ENCODE measurements around the gene ELANE. TPM values are rescaled to one million over a fixed set of nuclear protein-coding genes. Genes with fewer than 3 reads are reported as not detected.
"Not testable (repeated sequence)": the region's sequence is repeated elsewhere in the genome, so short reads cannot be mapped to it uniquely, and the experiment has no call there.

The ELANE gene
- total RNA-seq, 1 donor from 2014 or later, result 0.67 TPM

- TF ChIP-seq, protein P1, sequence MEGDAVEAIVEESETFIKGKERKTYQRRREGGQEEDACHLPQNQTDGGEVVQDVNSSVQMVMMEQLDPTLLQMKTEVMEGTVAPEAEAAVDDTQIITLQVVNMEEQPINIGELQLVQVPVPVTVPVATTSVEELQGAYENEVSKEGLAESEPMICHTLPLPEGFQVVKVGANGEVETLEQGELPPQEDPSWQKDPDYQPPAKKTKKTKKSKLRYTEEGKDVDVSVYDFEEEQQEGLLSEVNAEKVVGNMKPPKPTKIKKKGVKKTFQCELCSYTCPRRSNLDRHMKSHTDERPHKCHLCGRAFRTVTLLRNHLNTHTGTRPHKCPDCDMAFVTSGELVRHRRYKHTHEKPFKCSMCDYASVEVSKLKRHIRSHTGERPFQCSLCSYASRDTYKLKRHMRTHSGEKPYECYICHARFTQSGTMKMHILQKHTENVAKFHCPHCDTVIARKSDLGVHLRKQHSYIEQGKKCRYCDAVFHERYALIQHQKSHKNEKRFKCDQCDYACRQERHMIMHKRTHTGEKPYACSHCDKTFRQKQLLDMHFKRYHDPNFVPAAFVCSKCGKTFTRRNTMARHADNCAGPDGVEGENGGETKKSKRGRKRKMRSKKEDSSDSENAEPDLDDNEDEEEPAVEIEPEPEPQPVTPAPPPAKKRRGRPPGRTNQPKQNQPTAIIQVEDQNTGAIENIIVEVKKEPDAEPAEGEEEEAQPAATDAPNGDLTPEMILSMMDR (IDR thresholded peaks at IDR 0.05; ENCODE audit: insufficient read depth, low read length, poor library complexity, severe bottlenecking), result no peak
These were observed 38.7 kb downstream of the ELANE start for GRCh38 chr19:890831-891230.

DNA sequence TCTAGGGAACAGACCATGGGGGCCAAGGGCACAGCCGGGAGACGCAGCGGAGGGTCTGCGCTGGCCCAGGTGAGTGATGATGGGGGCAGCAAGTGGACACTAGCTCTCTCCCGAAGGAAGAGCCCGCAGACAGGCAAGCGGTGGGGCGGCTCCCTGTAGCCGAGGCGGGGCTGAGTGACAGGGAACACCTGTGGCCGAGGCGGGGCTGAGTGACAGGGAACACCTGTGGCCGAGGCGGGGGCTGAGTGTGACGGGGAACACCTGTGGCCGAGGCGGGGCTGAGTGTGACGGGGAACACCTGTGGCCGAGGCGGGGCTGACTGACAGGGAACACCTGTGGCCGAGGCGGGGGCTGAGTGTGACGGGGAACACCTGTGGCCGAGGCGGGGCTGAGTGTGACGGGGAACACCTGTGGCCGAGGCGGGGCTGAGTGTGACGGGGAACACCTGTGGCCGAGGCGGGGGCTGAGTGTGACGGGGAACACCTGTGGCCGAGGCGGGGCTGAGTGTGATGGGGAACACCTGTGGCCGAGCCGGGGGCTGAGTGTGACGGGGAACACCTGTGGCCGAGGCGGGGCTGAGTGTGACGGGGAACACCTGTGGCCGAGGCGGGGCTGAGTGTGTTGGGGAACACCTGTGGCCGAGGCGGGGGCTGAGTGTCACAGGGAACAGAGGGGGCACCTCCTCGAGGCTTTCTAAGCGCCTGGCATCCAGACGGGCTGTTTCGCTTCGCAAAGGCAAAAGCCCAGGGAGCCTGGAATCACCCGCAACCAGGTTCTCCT, 39.5 kb downstream of the ELANE start:
- DNase-seq (ENCODE audit: low read depth); H3K27me3 ChIP-seq (ENCODE audit: control insufficient read depth, insufficient read depth, low read length); H3K36me3 ChIP-seq (ENCODE audit: control insufficient read depth, insufficient read depth, low read length): not testable (repeated sequence)
- H3K4me3 ChIP-seq (ENCODE audit: low read depth, low read length), result peak overlapping the region; percentile 90

More at GRCh38 chr19:890831-891230, 38.7 kb downstream of the ELANE start:
- Histone ChIP-seq H3K36me3 (ENCODE audit: control insufficient read depth, insufficient read depth, low read length) (no peaks in the 10 kb centered on the region), H3K27me3 (ENCODE audit: control insufficient read depth, insufficient read depth, low read length) (no peaks in the 10 kb centered on the region), H3K4me3 (ENCODE audit: low read depth, low read length) (no peak overlapping the region)
- no peak for DNase-seq (ENCODE audit: low read depth)

- DNase-seq (ENCODE audit: low read depth), result no peak
- peak overlapping the region; percentile 90 for H3K4me3 ChIP-seq (ENCODE audit: low read depth, low read length)
- peaks cover under 1% of the 10 kb centered on the region for H3K36me3 ChIP-seq (ENCODE audit: control insufficient read depth, insufficient read depth, low read length)
- H3K27me3 ChIP-seq (ENCODE audit: control insufficient read depth, insufficient read depth, low read length), result no peaks in the 10 kb centered on the region
- TF ChIP-seq, protein P1 (IDR thresholded peaks at IDR 0.05; ENCODE audit: insufficient read depth, low read length, poor library complexity, severe bottlenecking), result no peak
These were observed 40.3 kb downstream of the ELANE start for GRCh38 chr19:892243-892893.

DNA sequence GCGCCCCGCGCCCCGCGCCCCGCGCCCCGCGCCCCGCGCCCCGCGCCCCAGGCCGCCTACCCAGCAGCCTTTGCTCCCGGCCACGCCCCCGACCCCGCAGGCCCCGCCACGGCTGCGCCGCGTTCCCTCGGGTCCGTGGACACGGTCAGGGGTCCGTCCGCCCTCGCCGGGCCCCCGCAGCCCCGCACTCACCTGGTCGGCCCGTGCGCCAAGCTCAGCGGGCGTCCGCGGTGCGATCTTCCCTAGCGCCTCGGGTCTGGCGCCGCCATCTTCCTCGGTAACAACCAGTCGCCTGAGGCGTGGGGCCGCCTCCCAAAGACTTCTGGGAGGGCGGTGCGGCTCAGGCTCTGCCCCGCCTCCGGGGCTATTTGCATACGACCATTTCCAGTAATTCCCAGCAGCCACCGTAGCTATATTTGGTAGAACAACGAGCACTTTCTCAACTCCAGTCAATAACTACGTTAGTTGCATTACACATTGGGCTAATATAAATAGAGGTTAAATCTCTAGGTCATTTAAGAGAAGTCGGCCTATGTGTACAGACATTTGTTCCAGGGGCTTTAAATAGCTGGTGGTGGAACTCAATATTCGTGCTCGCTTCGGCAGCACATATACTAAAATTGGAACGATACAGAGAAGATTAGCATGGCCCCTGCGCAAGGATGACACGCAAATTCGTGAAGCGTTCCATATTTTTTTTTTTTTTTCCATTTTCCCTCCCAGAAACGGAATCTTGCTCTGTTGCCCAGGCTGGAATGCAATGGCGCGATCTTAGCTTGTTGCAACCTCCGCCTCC, 41.0 kb downstream of the ELANE start, which contains the start of the genes MED16 and RNU6-9:
Gene MED16 (minus strand): TSS at position 294 of the 796 bp plus-strand sequence. CDS start 2,056 bp downstream, outside the sequence.
Gene RNU6-9 (plus strand): TSS at position 591 of the 796 bp plus-strand sequence.
- TF ChIP-seq, protein P1 (IDR thresholded peaks at IDR 0.05; ENCODE audit: insufficient read depth, low read length, poor library complexity, severe bottlenecking), result no peak
- peaks cover 2% of the 10 kb centered on the region for H3K36me3 ChIP-seq (ENCODE audit: control insufficient read depth, insufficient read depth, low read length)
- H3K27me3 ChIP-seq (ENCODE audit: control insufficient read depth, insufficient read depth, low read length), result no peaks in the 10 kb centered on the region
- DNase-seq (ENCODE audit: low read depth), result peak; percentile 54
- peak within 1 kb of the TSS; percentile 90 for H3K4me3 ChIP-seq (ENCODE audit: low read depth, low read length)

GRCh38 chr19:896434-896833, 44.3 kb downstream of the ELANE start:
- TF ChIP-seq, protein P1 (IDR thresholded peaks at IDR 0.05; ENCODE audit: insufficient read depth, low read length, poor library complexity, severe bottlenecking), result no peak
- Histone ChIP-seq H3K36me3 (ENCODE audit: control insufficient read depth, insufficient read depth, low read length) (peaks cover 4% of the 10 kb centered on the region), H3K27me3 (ENCODE audit: control insufficient read depth, insufficient read depth, low read length) (no peaks in the 10 kb centered on the region), H3K4me3 (ENCODE audit: low read depth, low read length) (no peak overlapping the region)
- no peak for DNase-seq (ENCODE audit: low read depth)

GRCh38 chr19:896999-897398, 44.9 kb downstream of the ELANE start:
- DNase-seq (ENCODE audit: low read depth), result no peak
- no peak overlapping the region for H3K4me3 ChIP-seq (ENCODE audit: low read depth, low read length)
- TF ChIP-seq, protein P1 (IDR thresholded peaks at IDR 0.05; ENCODE audit: insufficient read depth, low read length, poor library complexity, severe bottlenecking), result no peak
- H3K36me3 ChIP-seq (ENCODE audit: control insufficient read depth, insufficient read depth, low read length), result peaks cover 5% of the 10 kb centered on the region
- H3K27me3 ChIP-seq (ENCODE audit: control insufficient read depth, insufficient read depth, low read length), result no peaks in the 10 kb centered on the region

Measured in kidney epithelial cell (primary cell).